SK-N-SH treated with all-trans-retinoic acid at 6 μM for 48 hours (cell line): ENCODE data around the gene TBATA.

Source experiments
- ATAC-seq: fragments of 200-7000 bp; cut with Tn5 transposase; 3 replicates; pipeline ENCODE4 v1.9.1; 2020; ENCODE audit warnings: mild to moderate bottlenecking, moderate library complexity
- ARNTL ChIP-seq: fragments of 450-650 bp; formaldehyde crosslinking; IDR thresholded peaks from 2 replicates; pipeline ENCODE4 v1.5.0; 2020; ENCODE audit warnings: low read depth, mild to moderate bottlenecking, moderate library complexity, borderline replicate concordance
- BACH2 ChIP-seq: fragments of 250-450 bp; sonication (Bioruptor Pico); IDR thresholded peaks from 2 replicates; pipeline ENCODE4 v1.9.0; 2021; ENCODE audit warnings: mild to moderate bottlenecking, borderline replicate concordance
- CREB5 ChIP-seq: fragments of 250-450 bp; sonication (Bioruptor Pico); IDR thresholded peaks from 2 replicates; pipeline ENCODE4 v1.5.1; 2020; ENCODE audit warnings: low read depth, mild to moderate bottlenecking, moderate library complexity
- CSDC2 ChIP-seq: fragments of 250-450 bp; sonication (Bioruptor Pico); IDR thresholded peaks from 2 replicates; pipeline ENCODE4 v1.5.0; 2020; ENCODE audit warnings: mild to moderate bottlenecking, moderate library complexity
- CSRNP3 ChIP-seq: fragments of 250-450 bp; sonication (Bioruptor Pico); IDR thresholded peaks from 2 replicates; pipeline ENCODE4 v1.5.1; 2021; ENCODE audit warnings: mild to moderate bottlenecking, moderate library complexity
- ESRRG ChIP-seq: fragments of 250-450 bp; sonication (Bioruptor Pico); IDR thresholded peaks from 2 replicates; pipeline ENCODE4 v1.6.1; 2021; ENCODE audit warnings: mild to moderate bottlenecking
- GLIS3 ChIP-seq: fragments of 250-450 bp; sonication (Bioruptor Pico); IDR thresholded peaks from 2 replicates; pipeline ENCODE4 v1.5.0; 2020; ENCODE audit warnings: mild to moderate bottlenecking, moderate library complexity
- ISL1 ChIP-seq: fragments of 250-450 bp; sonication (Bioruptor Pico); IDR thresholded peaks from 2 replicates; pipeline ENCODE4 v2.1.2; 2022; ENCODE audit warnings: mild to moderate bottlenecking, moderate library complexity
- OSR1 ChIP-seq: fragments of 250-450 bp; sonication (Bioruptor Pico); IDR thresholded peaks from 2 replicates; pipeline ENCODE4 v1.8.0; 2022; ENCODE audit warnings: moderate library complexity, mild to moderate bottlenecking, inconsistent platforms
- POU6F1 ChIP-seq: fragments of 250-450 bp; sonication (Bioruptor Pico); IDR thresholded peaks from 2 replicates; pipeline ENCODE4 v1.8.0; 2021; ENCODE audit warnings: low read depth, mild to moderate bottlenecking, moderate library complexity, borderline replicate concordance
- PPARA ChIP-seq: fragments of 250-450 bp; sonication (Bioruptor Pico); IDR thresholded peaks from 2 replicates; pipeline ENCODE4 v1.5.0; 2020; ENCODE audit warnings: mild to moderate bottlenecking, borderline replicate concordance
- RARB ChIP-seq: fragments of 250-450 bp; sonication (Bioruptor Pico); IDR thresholded peaks from 2 replicates; pipeline ENCODE4 v1.8.0; 2021; ENCODE audit warnings: mild to moderate bottlenecking, moderate library complexity
- SNAI2 ChIP-seq: fragments of 250-450 bp; sonication (Bioruptor Pico); IDR thresholded peaks from 2 replicates; pipeline ENCODE4 v1.5.0; 2020; ENCODE audit warnings: mild to moderate bottlenecking, moderate library complexity
- TCF4 ChIP-seq: fragments of 250-450 bp; sonication (Bioruptor Pico); IDR thresholded peaks from 2 replicates; pipeline ENCODE4 v1.8.0; 2021; ENCODE audit warnings: mild to moderate bottlenecking, moderate library complexity, borderline replicate concordance
- TOX ChIP-seq: fragments of 250-450 bp; sonication (Bioruptor Pico); IDR thresholded peaks from 2 replicates; pipeline ENCODE4 v1.8.0; 2021; ENCODE audit warnings: mild to moderate bottlenecking, moderate library complexity, borderline replicate concordance
- TSHZ2 ChIP-seq: fragments of 250-450 bp; sonication (Bioruptor Pico); IDR thresholded peaks from 2 replicates; pipeline ENCODE4 v1.5.0; 2020; ENCODE audit warnings: mild to moderate bottlenecking, moderate library complexity
- ZFP3 ChIP-seq: fragments of 250-450 bp; sonication (Bioruptor Pico); IDR thresholded peaks from 2 replicates; pipeline ENCODE4 v1.5.0; 2020; ENCODE audit warnings: mild to moderate bottlenecking, moderate library complexity
- ZFP30 ChIP-seq: fragments of 450-650 bp; formaldehyde crosslinking; IDR thresholded peaks from 2 replicates; pipeline ENCODE4 v1.5.0; 2022; ENCODE audit warnings: mild to moderate bottlenecking, moderate library complexity
- ZNF565 ChIP-seq: fragments of 450-650 bp; formaldehyde crosslinking; conservative IDR thresholded peaks from 2 replicates; pipeline ENCODE4 v1.5.0; 2020; ENCODE audit warnings: low read depth, mild to moderate bottlenecking, moderate library complexity
- ZNF70 ChIP-seq: fragments of 450-650 bp; formaldehyde crosslinking; IDR thresholded peaks from 2 replicates; pipeline ENCODE4 v1.5.0; 2020; ENCODE audit warnings: mild to moderate bottlenecking, moderate library complexity
- ZNF8 ChIP-seq: fragments of 450-650 bp; formaldehyde crosslinking; IDR thresholded peaks from 2 replicates; pipeline ENCODE4 v1.5.0; 2020; ENCODE audit warnings: mild to moderate bottlenecking, moderate library complexity

The TBATA gene

GRCh38 chr10:70812814-70813213 lies 27.6 kb upstream of the TBATA start:
- no peak for ATAC-seq
- TF ChIP-seq TOX (CRISPR knock-in tag), result no peak
- TF ChIP-seq ZNF8 (CRISPR knock-in tag), result no peak
- no peak for TF ChIP-seq CSDC2 (CRISPR knock-in tag)
- TF ChIP-seq POU6F1 (CRISPR knock-in tag), result no peak
- TF ChIP-seq SNAI2 (CRISPR knock-in tag), result no peak

GRCh38 chr10:70811881-70812280 lies 26.7 kb upstream of the TBATA start:
- TF ChIP-seq PPARA (no peak), ARNTL (CRISPR knock-in tag) (no peak), ZNF70 (CRISPR knock-in tag) (no peak), ZNF565 (CRISPR knock-in tag) (no peak), OSR1 (no peak), GLIS3 (CRISPR knock-in tag) (no peak), BACH2 (CRISPR knock-in tag) (no peak), TOX (CRISPR knock-in tag) (no peak), ZFP30 (no peak)
- TF ChIP-seq, all 23 proteins: peak for 0
- no peak for ATAC-seq

- TF ChIP-seq TCF4 (CRISPR knock-in tag) (0 out of 2 replicates have a peak, but pooled peaks have one; percentile 19), ISL1 (CRISPR knock-in tag) (no peak), CSDC2 (CRISPR knock-in tag) (no peak)
- ATAC-seq, result no peak
These were observed 25.8 kb upstream of the TBATA start for GRCh38 chr10:70810967-70811366.

- TF ChIP-seq ZFP3 (CRISPR knock-in tag), result no peak
- no peak for TF ChIP-seq ARNTL (CRISPR knock-in tag)
- TF ChIP-seq ZNF8 (CRISPR knock-in tag), result no peak
- no peak for TF ChIP-seq PPARA
- no peak for TF ChIP-seq CSDC2 (CRISPR knock-in tag)
- no peak for TF ChIP-seq ZNF70 (CRISPR knock-in tag)
- no peak for TF ChIP-seq CREB5
- no peak for TF ChIP-seq TSHZ2 (CRISPR knock-in tag)
- TF ChIP-seq GLIS3 (CRISPR knock-in tag), result no peak
- TF ChIP-seq BACH2 (CRISPR knock-in tag), result no peak
- TF ChIP-seq ZNF565 (CRISPR knock-in tag), result no peak
- no peak for TF ChIP-seq RARB (CRISPR knock-in tag)
- TF ChIP-seq TOX (CRISPR knock-in tag), result no peak
- TF ChIP-seq ISL1 (CRISPR knock-in tag), result no peak
- no peak for TF ChIP-seq ZFP30
- no peak for TF ChIP-seq SNAI2 (CRISPR knock-in tag)
- TF ChIP-seq POU6F1 (CRISPR knock-in tag), result no peak
- TF ChIP-seq ESRRG (CRISPR knock-in tag), result no peak
- TF ChIP-seq CSRNP3 (CRISPR knock-in tag), result no peak
- TF ChIP-seq, all 23 proteins: peak for 0
- no peak for ATAC-seq
These were observed 24.5 kb upstream of the TBATA start for GRCh38 chr10:70809726-70810125.
